Tibial nerve (tissue), 4 donors: ENCODE data around the gene SMIM23. TPM values are rescaled to one million over a fixed set of nuclear protein-coding genes. Genes with fewer than 3 reads are reported as not detected.

ENCODE experiments used
- DNase-seq, 2 donors: peaks; one replicate each; pipeline ENCODE4 v3.0.0-alpha.2; 2019; ENCODE audit warnings: low spot score in 2 of 2
- H3K27ac ChIP-seq, 4 donors: fragments of 200-600 bp; sonication (generic) in 3 of 4; one replicate each; pipeline ENCODE4 v1.5.1; 2017 to 2019; ENCODE audit warnings: mild to moderate bottlenecking in 1 of 4
- H3K27me3 ChIP-seq, 2 donors: fragments of 200-600 bp; sonication (generic) in 1 of 2; one replicate each; pipeline versions ENCODE4 v1.5.1 to v1.6.0; 2017 to 2019
- H3K36me3 ChIP-seq, 3 donors: fragments of 200-600 bp; sonication (generic); one replicate each; pipeline ENCODE4 v1.5.1; 2018 to 2019
- H3K4me1 ChIP-seq, 4 donors: fragments of 200-600 bp; sonication (generic) in 3 of 4; one replicate each; pipeline ENCODE4 v1.5.1; 2017 to 2019
- H3K4me3 ChIP-seq, 4 donors: fragments of 200-600 bp; sonication (generic) in 3 of 4; one replicate each; pipeline ENCODE4 v1.5.1; 2017 to 2019; ENCODE audit warnings: mild to moderate bottlenecking in 1 of 4, moderate library complexity in 1 of 4
- H3K9me3 ChIP-seq, 4 donors: fragments of 200-600 bp; sonication (generic) in 3 of 4; one replicate each; pipeline ENCODE4 v1.5.1; 2017 to 2019
- EP300 ChIP-seq, 2 donors: sonication (generic); formaldehyde crosslinking; IDR thresholded peaks; one replicate each; pipeline ENCODE4 v1.6.1; 2017; ENCODE audit warnings: antibody characterized with exemption in 2 of 2, mild to moderate bottlenecking in 1 of 2
- POLR2A ChIP-seq, 2 donors: fragments of 450-650 bp; IDR thresholded peaks; one replicate each; pipeline ENCODE4 v1.6.1; 2017; ENCODE audit warnings: antibody characterized with exemption in 2 of 2, mild to moderate bottlenecking in 2 of 2, moderate library complexity in 2 of 2
- WGBS, 2 donors: methylation state at CpG; one replicate each; pipeline ENCODE4 v1.1.5; 2018; 5-methylcytosine and 5-hydroxymethylcytosine counted together
- total RNA-seq, 4 donors: library from RNA; depleted of rRNA; stranded (reverse); fragments of >200 nt; gene quantifications; one replicate each; pipeline ENCODE4 v1.1.0, GENCODE V29; 2016
- TF ChIP-seq, protein P1 (sequence below), 5 experiments: fragments of 200-600 bp in 3 of 5; fragments of 450-650 bp in 2 of 5; sonication (generic) in 3 of 5; IDR thresholded peaks; one replicate each; pipeline ENCODE4 v1.5.1; 2016 to 2019; ENCODE audit warnings: antibody characterized with exemption in 5 of 5, mild to moderate bottlenecking in 3 of 5, moderate library complexity in 2 of 5

Gene SMIM23
- total RNA-seq, 4 donors from 2014 or later, result not detected

DNA sequence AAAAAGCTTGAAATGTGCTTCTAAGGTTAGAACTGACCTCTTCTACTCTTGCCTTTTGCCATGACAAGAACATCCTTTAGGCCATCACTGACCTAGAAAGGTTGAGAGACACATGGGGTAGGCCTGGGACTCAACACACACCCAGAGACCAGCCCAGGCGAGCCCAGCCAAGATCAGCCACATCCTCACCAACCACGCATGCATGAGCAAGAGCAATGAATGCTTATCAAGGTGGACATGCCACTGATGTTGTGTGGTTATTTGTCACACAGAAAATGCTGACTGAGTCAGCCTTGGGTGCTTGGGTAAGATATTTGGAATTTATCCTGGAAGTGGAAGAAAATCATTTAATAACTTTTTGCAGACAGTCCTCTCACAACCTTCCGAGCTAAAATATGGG lies 39.4 kb downstream of the SMIM23 start:
- no peak for TF ChIP-seq EP300 (IDR thresholded peaks at IDR 0.05)
- TF ChIP-seq POLR2A (IDR thresholded peaks at IDR 0.05), result no peak
- TF ChIP-seq, protein P1, sequence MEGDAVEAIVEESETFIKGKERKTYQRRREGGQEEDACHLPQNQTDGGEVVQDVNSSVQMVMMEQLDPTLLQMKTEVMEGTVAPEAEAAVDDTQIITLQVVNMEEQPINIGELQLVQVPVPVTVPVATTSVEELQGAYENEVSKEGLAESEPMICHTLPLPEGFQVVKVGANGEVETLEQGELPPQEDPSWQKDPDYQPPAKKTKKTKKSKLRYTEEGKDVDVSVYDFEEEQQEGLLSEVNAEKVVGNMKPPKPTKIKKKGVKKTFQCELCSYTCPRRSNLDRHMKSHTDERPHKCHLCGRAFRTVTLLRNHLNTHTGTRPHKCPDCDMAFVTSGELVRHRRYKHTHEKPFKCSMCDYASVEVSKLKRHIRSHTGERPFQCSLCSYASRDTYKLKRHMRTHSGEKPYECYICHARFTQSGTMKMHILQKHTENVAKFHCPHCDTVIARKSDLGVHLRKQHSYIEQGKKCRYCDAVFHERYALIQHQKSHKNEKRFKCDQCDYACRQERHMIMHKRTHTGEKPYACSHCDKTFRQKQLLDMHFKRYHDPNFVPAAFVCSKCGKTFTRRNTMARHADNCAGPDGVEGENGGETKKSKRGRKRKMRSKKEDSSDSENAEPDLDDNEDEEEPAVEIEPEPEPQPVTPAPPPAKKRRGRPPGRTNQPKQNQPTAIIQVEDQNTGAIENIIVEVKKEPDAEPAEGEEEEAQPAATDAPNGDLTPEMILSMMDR (IDR thresholded peaks at IDR 0.05), result no peak
- Histone ChIP-seq H3K4me1 (no peaks in the 10 kb centered on the region), H3K27me3 (no peaks in the 10 kb centered on the region), H3K4me3 (no peak overlapping the region), H3K27ac (no peak overlapping the region), H3K9me3 (peaks cover 0 to 5% (median 0%) of the 10 kb centered on the region in 4 donors), H3K36me3 (no peaks in the 10 kb centered on the region)
- 91 to 96% methylated on average over 3 of the region's 3 CpGs for WGBS, 2 donors
- DNase-seq, result no peak

DNA sequence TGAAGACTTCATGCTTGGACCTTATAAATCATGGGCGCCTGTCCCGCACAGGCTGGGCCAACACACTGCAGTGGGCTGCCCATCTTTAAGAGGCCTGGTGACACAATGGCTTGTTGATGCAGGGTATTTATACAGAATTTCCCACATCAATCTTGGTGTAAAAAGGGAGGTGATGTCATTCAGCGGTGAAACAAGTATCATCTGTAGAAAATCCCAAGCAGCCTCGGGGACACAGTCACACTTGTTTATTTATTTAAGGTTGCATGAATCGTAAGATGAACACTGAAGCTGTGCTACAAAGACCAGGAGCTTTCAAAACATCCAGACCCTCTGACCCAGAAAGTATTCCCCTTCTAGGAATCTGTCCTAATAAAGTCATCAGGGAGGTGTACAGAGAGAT lies 40.5 kb downstream of the SMIM23 start:
- DNase-seq, result no peak
- no peaks in the 10 kb centered on the region for H3K4me1 ChIP-seq
- no peaks in the 10 kb centered on the region for H3K36me3 ChIP-seq
- no peak overlapping the region for H3K4me3 ChIP-seq
- H3K27ac ChIP-seq, result no peak overlapping the region
- 50 to 51% methylated on average over 5 of the region's 5 CpGs for WGBS, 2 donors
- no peaks in the 10 kb centered on the region for H3K27me3 ChIP-seq
- peaks cover 0 to 5% (median 0%) of the 10 kb centered on the region in 4 donors for H3K9me3 ChIP-seq
- TF ChIP-seq, protein P1 (IDR thresholded peaks at IDR 0.05), result no peak
- TF ChIP-seq POLR2A (IDR thresholded peaks at IDR 0.05) (no peak), EP300 (IDR thresholded peaks at IDR 0.05) (no peak)

DNA sequence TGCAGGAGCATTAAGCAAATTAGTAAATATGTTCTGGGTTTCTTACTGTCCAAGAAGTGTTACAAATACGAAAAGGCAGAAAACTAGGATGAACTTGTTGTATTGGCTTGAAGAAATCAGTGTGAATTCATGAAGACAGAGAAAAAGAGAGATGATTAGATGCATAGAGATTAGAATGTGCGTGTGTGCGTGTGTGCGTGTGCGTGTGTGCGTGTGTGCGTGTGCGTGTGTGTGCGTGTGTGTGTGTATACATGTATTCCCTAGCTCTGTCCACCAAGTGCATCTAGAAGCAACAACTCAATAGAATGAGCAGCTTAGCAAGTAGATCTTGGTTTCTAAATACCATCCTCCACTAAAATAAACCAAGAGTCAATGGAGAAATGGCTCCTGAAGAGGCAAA lies 41.5 kb downstream of the SMIM23 start:
- Histone ChIP-seq H3K27me3 (no peaks in the 10 kb centered on the region), H3K27ac (no peak overlapping the region), H3K9me3 (peaks cover 0 to 5% (median 0%) of the 10 kb centered on the region in 4 donors), H3K4me1 (no peaks in the 10 kb centered on the region), H3K4me3 (no peak overlapping the region), H3K36me3 (no peaks in the 10 kb centered on the region)
- WGBS, 2 donors, result 95% methylated on average over 9 of the region's 9 CpGs
- no peak for TF ChIP-seq EP300 (IDR thresholded peaks at IDR 0.05)
- TF ChIP-seq POLR2A (IDR thresholded peaks at IDR 0.05), result no peak
- TF ChIP-seq, protein P1 (IDR thresholded peaks at IDR 0.05), result no peak
- no peak for DNase-seq

DNA sequence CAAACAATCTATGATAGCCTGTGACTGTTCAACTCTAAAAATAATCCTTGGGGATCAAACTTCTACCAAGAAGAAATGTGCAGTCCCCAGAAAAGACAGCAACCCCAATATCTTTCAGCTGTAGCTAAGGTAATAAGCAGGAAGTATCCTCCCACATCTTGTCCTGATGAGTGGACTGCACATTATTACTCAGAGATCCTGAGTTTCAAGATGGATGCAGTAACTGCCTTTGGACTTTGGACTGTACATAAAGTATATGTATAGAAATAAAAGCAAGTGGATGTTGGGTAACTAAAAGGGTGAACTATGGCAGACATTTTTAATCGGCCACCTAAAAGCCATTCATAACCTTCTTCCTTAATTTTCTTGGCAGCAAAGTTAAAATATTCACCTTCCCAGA lies 45.1 kb downstream of the SMIM23 start:
- WGBS, 2 donors, result 86 to 97% methylated on average over 1 of the region's 1 CpG
- no peaks in the 10 kb centered on the region for H3K27me3 ChIP-seq

DNA sequence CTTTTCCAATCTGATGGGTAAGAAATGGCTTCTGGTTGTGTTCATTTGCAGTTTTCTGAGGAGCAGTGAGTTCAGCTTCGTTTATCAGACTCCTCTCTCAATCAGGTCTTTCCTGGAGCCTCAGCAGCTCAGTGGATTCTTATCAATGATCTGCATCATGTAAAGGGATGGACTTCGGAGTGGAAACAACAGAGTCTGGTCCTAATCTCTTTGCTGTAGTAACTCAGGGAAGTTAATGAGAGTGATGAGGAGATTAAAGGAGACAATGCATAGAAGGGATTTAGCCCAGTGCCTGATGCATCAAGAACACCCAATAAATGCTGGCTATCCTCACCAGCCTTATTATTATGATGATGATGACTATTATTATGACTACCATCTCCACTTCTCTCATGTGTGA lies 47.2 kb downstream of the SMIM23 start:
- Histone ChIP-seq H3K4me3 (no peak overlapping the region), H3K4me1 (no peaks in the 10 kb centered on the region), H3K27me3 (no peaks in the 10 kb centered on the region), H3K9me3 (peaks cover 0 to 13% (median 0%) of the 10 kb centered on the region in 4 donors), H3K27ac (no peak overlapping the region), H3K36me3 (no peaks in the 10 kb centered on the region)
- no peak for DNase-seq
- WGBS, 2 donors, result 68 to 72% methylated on average over 2 of the region's 2 CpGs
- TF ChIP-seq POLR2A (IDR thresholded peaks at IDR 0.05) (no peak), EP300 (IDR thresholded peaks at IDR 0.05) (no peak)
- TF ChIP-seq, protein P1 (IDR thresholded peaks at IDR 0.05), result no peak

More for the DNA sequence above, 45.1 kb downstream of the SMIM23 start:
- Histone ChIP-seq H3K4me3 (no peak overlapping the region), H3K27ac (no peak overlapping the region), H3K36me3 (no peaks in the 10 kb centered on the region), H3K9me3 (peaks cover 0 to 13% (median 0%) of the 10 kb centered on the region in 4 donors), H3K4me1 (no peaks in the 10 kb centered on the region)
- DNase-seq, result no peak
- TF ChIP-seq POLR2A (IDR thresholded peaks at IDR 0.05) (no peak), EP300 (IDR thresholded peaks at IDR 0.05) (no peak)
- TF ChIP-seq, protein P1 (IDR thresholded peaks at IDR 0.05), result no peak
